ENCODE measurements around the gene TERT. TPM values are rescaled to one million over a fixed set of nuclear protein-coding genes. Genes with fewer than 3 reads are reported as not detected.
"Not testable (repeated sequence)": the region's sequence is repeated elsewhere in the genome, so short reads cannot be mapped to it uniquely, and the experiment has no call there.

The TERT gene
- polyA plus RNA-seq (2011; rRNA removed) (not detected in 2 replicates), polyA minus RNA-seq (2011; rRNA and poly(A)+ RNA removed) (not detected in 2 replicates)

GRCh38 chr5:1294835-1295649, at the start of gene TERT:
Gene TERT (minus strand): TSS chr5:1295068. CDS start chr5:1294989, 79 bp downstream.
- DNase-seq (ENCODE audit: low read depth, low spot score), result no peak
- no peak within 1 kb of the TSS for H3K27ac ChIP-seq (ENCODE audit: low read depth, low read length)
- H3K4me3 ChIP-seq (ENCODE audit: low read depth, low read length), result no peak within 1 kb of the TSS
- TF ChIP-seq CTCF (IDR thresholded peaks at IDR 0.05; ENCODE audit: low read depth, low read length), result no peak
- POLR2A ChIA-PET, result no interaction called here
- H3K27me3 ChIP-seq (ENCODE audit: control insufficient read depth, insufficient read depth, low read length), result peaks cover 15% of the 10 kb centered on the region
- peaks cover 25% of the 10 kb centered on the region; the same call in 1 of the 2 replicates for H3K9me3 ChIP-seq (ENCODE audit: control insufficient read depth, insufficient read depth, low read length)
- CTCF ChIA-PET, result no interaction called here

DNA sequence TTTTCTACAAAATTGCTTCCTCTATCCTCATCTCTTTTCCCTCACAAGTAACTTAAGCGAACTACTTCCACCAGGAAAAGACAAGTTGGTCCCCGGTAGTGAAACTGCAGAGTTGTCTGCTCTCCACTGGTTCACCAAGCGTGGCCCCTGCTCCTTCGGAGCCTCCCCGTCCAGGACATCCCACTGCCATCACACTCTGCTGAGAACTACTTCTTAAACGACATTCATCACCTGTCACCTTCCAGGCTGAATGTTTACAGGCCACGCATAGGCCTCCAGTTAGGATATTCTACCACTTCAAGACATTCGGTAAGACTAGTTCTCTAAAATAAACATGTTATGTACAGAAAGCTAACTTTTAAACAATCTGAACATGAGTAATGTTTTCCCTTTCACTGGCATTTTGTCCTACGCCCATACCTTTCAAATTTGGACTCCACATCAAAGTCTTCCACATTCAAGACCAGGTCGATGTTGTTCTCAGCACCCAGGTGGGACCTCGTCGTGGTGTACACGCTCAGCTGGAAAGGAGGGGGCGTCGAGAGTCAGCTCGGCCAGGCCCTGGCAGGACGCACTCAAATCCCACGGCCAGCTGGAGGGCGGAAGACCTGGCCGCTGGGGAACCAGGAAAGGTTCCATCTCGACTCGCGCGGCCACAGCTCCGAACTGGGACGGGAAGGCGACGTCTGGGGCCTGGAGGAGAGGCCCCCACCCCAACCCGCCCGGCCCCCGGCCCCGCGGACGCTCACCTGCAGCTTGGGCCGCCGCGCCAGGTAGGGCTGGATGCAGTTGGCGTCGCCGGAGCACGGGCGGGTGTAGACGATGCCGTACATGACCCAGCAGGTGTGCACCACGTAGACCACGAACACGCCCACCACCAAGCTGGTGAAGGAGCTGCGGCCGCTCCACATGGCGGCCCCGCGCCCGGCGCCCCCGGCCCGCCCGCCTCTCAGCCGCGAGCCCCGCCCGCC, 49.3 kb upstream of the TERT start:
- Histone ChIP-seq H3K27me3 (ENCODE audit: control insufficient read depth, insufficient read depth, low read length) (no peaks in the 10 kb centered on the region), H3K27ac (ENCODE audit: low read depth, low read length) (no peak overlapping the region), H3K9me3 (ENCODE audit: control insufficient read depth, insufficient read depth, low read length) (no peaks in the 10 kb centered on the region), H3K4me3 (ENCODE audit: low read depth, low read length) (peak overlapping the region; percentile 86)
- no peak for TF ChIP-seq CTCF (IDR thresholded peaks at IDR 0.05; ENCODE audit: low read depth, low read length)
- ChIA-PET POLR2A (interaction anchor here (0.5 to 0.9 kb wide), 3 partner anchors 16 to 124 kb away, joined by 3 read pairs; no protein-coding TSS in a partner anchor), CTCF (interaction anchor here (1.4 kb wide), 1 partner anchor 301 kb away, joined by 4 read pairs; no protein-coding TSS in a partner anchor)
- DNase-seq (ENCODE audit: low read depth, low spot score), result no peak

- Histone ChIP-seq H3K27me3 (ENCODE audit: control insufficient read depth, insufficient read depth, low read length) (no peaks in the 10 kb centered on the region), H3K9me3 (ENCODE audit: control insufficient read depth, insufficient read depth, low read length) (no peaks in the 10 kb centered on the region), H3K4me3 (ENCODE audit: low read depth, low read length) (no peak overlapping the region), H3K27ac (ENCODE audit: low read depth, low read length) (no peak overlapping the region)
- no peak for TF ChIP-seq CTCF (IDR thresholded peaks at IDR 0.05; ENCODE audit: low read depth, low read length)
- ChIA-PET CTCF (interaction anchor here (1.3 kb wide), 1 partner anchor 420 kb away, joined by 3 read pairs; no protein-coding TSS in a partner anchor), POLR2A (no interaction called here)
- DNase-seq (ENCODE audit: low read depth, low spot score), result no peak
These were observed 48.5 kb upstream of the TERT start for GRCh38 chr5:1343315-1343751.

- H3K27me3 ChIP-seq (ENCODE audit: control insufficient read depth, insufficient read depth, low read length); H3K27ac ChIP-seq (ENCODE audit: low read depth, low read length); DNase-seq (ENCODE audit: low read depth, low spot score); H3K4me3 ChIP-seq (ENCODE audit: low read depth, low read length); POLR2A ChIA-PET; H3K9me3 ChIP-seq (ENCODE audit: control insufficient read depth, insufficient read depth, low read length): not testable (repeated sequence)
- CTCF ChIA-PET, result interaction anchor here (0.5 to 1.3 kb wide), 2 partner anchors 370 to 419 kb away, joined by 3 read pairs; no protein-coding TSS in a partner anchor
These were observed 47.8 kb upstream of the TERT start for GRCh38 chr5:1342711-1343110.

DNA sequence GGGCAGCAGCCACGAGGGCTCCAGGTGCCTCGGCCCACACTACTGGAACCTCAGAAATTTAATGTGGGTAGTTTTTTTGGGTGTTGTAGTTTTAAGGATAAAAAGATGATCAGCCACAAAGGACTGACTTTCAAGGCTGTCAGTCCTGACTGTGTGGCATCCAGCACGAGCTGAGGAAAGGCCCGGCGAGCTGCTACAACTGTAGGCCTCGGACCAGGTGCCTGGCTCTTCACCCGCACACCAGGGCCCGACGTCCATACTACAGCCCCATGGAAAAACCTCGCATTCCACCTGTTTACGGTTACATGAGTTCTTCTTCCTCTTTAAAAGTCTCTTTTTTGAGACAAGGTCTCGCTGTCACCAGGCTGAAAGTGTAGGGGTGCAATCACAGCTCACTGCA, 47.4 kb upstream of the TERT start:
- Histone ChIP-seq H3K27ac (ENCODE audit: low read depth, low read length) (no peak overlapping the region), H3K27me3 (ENCODE audit: control insufficient read depth, insufficient read depth, low read length) (no peaks in the 10 kb centered on the region), H3K4me3 (ENCODE audit: low read depth, low read length) (no peak overlapping the region), H3K9me3 (ENCODE audit: control insufficient read depth, insufficient read depth, low read length) (no peaks in the 10 kb centered on the region)
- ChIA-PET CTCF (interaction anchor here (0.5 to 1.3 kb wide), 3 partner anchors 302 to 419 kb away, joined by 3 read pairs; no protein-coding TSS in a partner anchor), POLR2A (no interaction called here)
- TF ChIP-seq CTCF (IDR thresholded peaks at IDR 0.05; ENCODE audit: low read depth, low read length), result no peak
- DNase-seq (ENCODE audit: low read depth, low spot score), result no peak
